Naive thymus-derived CD4-positive, alpha-beta T cell (primary cell): ENCODE measurements around the gene HID1. TPM values are rescaled to one million over a fixed set of nuclear protein-coding genes. Genes with fewer than 3 reads are reported as not detected.
A peak's percentile ranks its signal among the peaks of the same experiment; 100 is the strongest.

ENCODE experiments used
- ATAC-seq: fragments of 150-1000 bp; cut with Tn5 transposase; 2 replicates; pipeline ENCODE4 v1.10.0; 2021; ENCODE audit warnings: mild to moderate bottlenecking, moderate library complexity
- CTCF ChIA-PET: fragments of 350-600 bp; sonication (Branson Sonifier 250); formaldehyde crosslinking; loops from one replicate; lab custom pipeline; 2021; ENCODE audit warnings: antibody characterized with exemption; lab: Charles Lee
- POLR2A ChIA-PET: fragments of 350-600 bp; sonication (Branson Sonifier 250); formaldehyde crosslinking; loops from one replicate; lab custom pipeline; 2021; ENCODE audit warnings: antibody characterized with exemption, inconsistent platforms; lab: Charles Lee
- DNase-seq, 9 donors: peaks; one replicate each; pipeline versions ENCODE4 v3.0.0 to v3.0.0-alpha.2; 2020 to 2022; ENCODE audit warnings: mixed read lengths in 1 of 9
- H3K27ac ChIP-seq: one replicate; pipeline ENCODE4 v1.7.0; 2013; ENCODE audit warnings: mild to moderate bottlenecking, low read depth, low read length, moderate library complexity
- H3K27me3 ChIP-seq, 2 donors: one replicate each; pipeline ENCODE4 v1.7.0; 2013; ENCODE audit warnings: low read length in 2 of 2, mild to moderate bottlenecking in 2 of 2, moderate library complexity in 2 of 2; ENCODE audit not compliant: control insufficient read depth in 2 of 2, insufficient read depth in 2 of 2
- H3K36me3 ChIP-seq, 3 experiments: 1 replicate in 2 of 3; 2 replicates in 1 of 3; pipeline ENCODE4 v1.7.0; 2013; ENCODE audit warnings: low read length in 3 of 3, mild to moderate bottlenecking in 3 of 3, moderate library complexity in 1 of 3; ENCODE audit not compliant: insufficient read depth in 3 of 3, control insufficient read depth in 2 of 3
- H3K4me1 ChIP-seq, 2 donors: one replicate each; pipeline ENCODE4 v1.7.0; 2013; ENCODE audit warnings: low read length in 2 of 2, mild to moderate bottlenecking in 2 of 2, moderate library complexity in 1 of 2; ENCODE audit not compliant: control insufficient read depth in 2 of 2, insufficient read depth in 2 of 2
- H3K4me3 ChIP-seq: 2 replicates; pipeline ENCODE4 v1.7.0; 2013; ENCODE audit warnings: mild to moderate bottlenecking, low read length
- H3K9me3 ChIP-seq, 3 experiments: 1 replicate in 2 of 3; 2 replicates in 1 of 3; pipeline ENCODE4 v1.7.0; 2013; ENCODE audit warnings: low read length in 3 of 3; ENCODE audit not compliant: control insufficient read depth in 2 of 3
- H3K27ac Mint-ChIP-seq, 9 donors: one replicate each; pipeline ENCODE4 v1.8.0; 2020 to 2022; ENCODE audit warnings: mixed read lengths in 9 of 9, mild to moderate bottlenecking in 8 of 9, moderate library complexity in 5 of 9, inconsistent platforms in 2 of 9
- H3K27me3 Mint-ChIP-seq, 5 donors: one replicate each; pipeline ENCODE4 v1.8.0; 2021 to 2022; ENCODE audit warnings: mixed read lengths in 5 of 5, mild to moderate bottlenecking in 1 of 5
- H3K36me3 Mint-ChIP-seq, 5 donors: one replicate each; pipeline ENCODE4 v1.8.0; 2020 to 2022; ENCODE audit warnings: mixed read lengths in 5 of 5, mild to moderate bottlenecking in 3 of 5, inconsistent platforms in 1 of 5
- H3K4me1 Mint-ChIP-seq, 7 donors: one replicate each; pipeline ENCODE4 v1.8.0; 2020 to 2022; ENCODE audit warnings: mixed read lengths in 7 of 7, mild to moderate bottlenecking in 3 of 7, inconsistent platforms in 1 of 7
- H3K4me3 Mint-ChIP-seq, 10 donors: one replicate each; pipeline ENCODE4 v1.8.0; 2020 to 2022; ENCODE audit warnings: mild to moderate bottlenecking in 10 of 10, mixed read lengths in 10 of 10, moderate library complexity in 6 of 10, inconsistent platforms in 2 of 10
- H3K9me3 Mint-ChIP-seq, 11 donors: one replicate each; pipeline ENCODE4 v1.8.0; 2020 to 2022; ENCODE audit warnings: mixed read lengths in 11 of 11, mild to moderate bottlenecking in 4 of 11, inconsistent platforms in 1 of 11, moderate library complexity in 1 of 11
- intact Hi-C, 2 donors: fragments of 100-400 bp; cut with micrococcal nuclease; formaldehyde crosslinking; loops; one replicate each; pipeline ENCODE4 v1.15.1; 2023
- polyA plus RNA-seq, 2 donors: library from polyadenylated mRNA; unstranded; fragments of 300-500 nt; fragmentation: Illumina TruSeq; gene quantifications; one replicate each; pipeline ENCODE4 v1.2.3, GENCODE V29; 2021
- total RNA-seq, 6 experiments: library from RNA in 5 of 6; stranded (reverse) in 5 of 6; gene quantifications; 1 replicate in 5 of 6; 2 replicates in 1 of 6; pipeline ENCODE4 v1.2.3 and lab custom pipeline; 2021 to 2026

The HID1 gene
- total and polyA plus RNA-seq, 7 experiments from 2014 or later: 0.60 to 25.2 (median 11.7) TPM

DNA sequence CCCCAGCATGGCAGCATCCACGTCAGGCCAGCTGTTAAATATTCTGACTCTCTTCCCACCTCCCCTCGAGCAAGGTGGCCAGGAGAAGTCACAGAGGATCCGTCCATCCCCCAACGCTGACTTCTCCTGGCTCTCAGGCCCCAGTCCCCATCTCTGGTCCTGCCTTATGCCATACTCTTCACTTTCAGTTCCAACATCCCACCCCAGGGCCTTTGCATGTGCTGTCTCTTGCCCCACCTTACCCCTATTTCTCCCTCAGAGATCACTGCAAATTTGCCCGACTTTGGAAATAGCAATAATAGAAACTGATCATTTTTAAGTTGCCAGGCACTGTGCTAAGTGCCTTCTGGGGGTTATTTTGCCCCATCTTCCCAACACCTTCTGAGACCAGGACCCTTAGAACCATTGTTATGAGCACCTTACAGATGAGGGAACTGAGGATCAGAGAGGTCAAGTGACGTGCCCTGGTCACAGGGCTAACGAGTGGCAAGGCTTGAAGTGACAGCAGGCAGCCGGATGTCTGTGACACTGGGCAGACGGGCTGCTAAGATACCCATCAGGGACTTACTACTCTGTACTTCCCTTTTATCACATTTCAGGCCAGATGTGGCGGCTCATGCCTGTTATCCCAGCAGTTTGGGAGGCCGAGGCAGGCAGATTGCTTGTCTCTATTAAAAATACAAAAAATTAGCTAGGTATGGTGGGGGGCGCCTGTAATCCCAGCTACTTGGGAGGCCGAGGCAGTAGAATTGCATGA lies 17.7 kb downstream of the HID1 start:
- DNase-seq (no peak), ATAC-seq (no peak)
- Histone ChIP-seq H3K4me3 (no peak overlapping the region), H3K4me1 (no peaks in the 10 kb centered on the region), H3K9me3 (no peaks in the 10 kb centered on the region), H3K36me3 (no peaks in the 10 kb centered on the region), H3K27ac (no peak overlapping the region), H3K27me3 (no peaks in the 10 kb centered on the region)
- Mint-ChIP-seq H3K27me3 (peaks cover 0 to 6% (median 0%) of the 10 kb centered on the region in 5 donors), H3K36me3 (peaks cover 0 to 4% (median 0%) of the 10 kb centered on the region in 5 donors), H3K4me3 (no peak overlapping the region), H3K4me1 (no peaks in the 10 kb centered on the region), H3K27ac (peak overlapping the region in 2 of 9 donors; percentile 25 to 36), H3K9me3 (no peaks in the 10 kb centered on the region)
- intact Hi-C loops: loop anchor here (5.0 kb wide), 2 partner anchors 163 to 213 kb away; no protein-coding TSS in a partner anchor
- CTCF ChIA-PET: no interaction called here
- POLR2A ChIA-PET: no interaction called here

GRCh38 chr17:74954115-74954514 lies 18.4 kb downstream of the HID1 start:
- Mint-ChIP-seq H3K27me3 (peaks cover 0 to 4% (median 0%) of the 10 kb centered on the region in 5 donors), H3K27ac (no peak overlapping the region), H3K4me1 (no peaks in the 10 kb centered on the region), H3K9me3 (no peaks in the 10 kb centered on the region), H3K36me3 (peaks cover 0 to 4% (median 0%) of the 10 kb centered on the region in 5 donors), H3K4me3 (no peak overlapping the region)
- no peaks in the 10 kb centered on the region for H3K9me3 ChIP-seq
- H3K27ac ChIP-seq: no peak overlapping the region
- no peak overlapping the region for H3K4me3 ChIP-seq
- no peaks in the 10 kb centered on the region for H3K36me3 ChIP-seq
- DNase-seq (no peak), ATAC-seq (no peak)
- no peaks in the 10 kb centered on the region for H3K4me1 ChIP-seq
- CTCF ChIA-PET: no interaction called here
- POLR2A ChIA-PET: no interaction called here
- intact Hi-C loops: no loop called here
- H3K27me3 ChIP-seq: no peaks in the 10 kb centered on the region

DNA sequence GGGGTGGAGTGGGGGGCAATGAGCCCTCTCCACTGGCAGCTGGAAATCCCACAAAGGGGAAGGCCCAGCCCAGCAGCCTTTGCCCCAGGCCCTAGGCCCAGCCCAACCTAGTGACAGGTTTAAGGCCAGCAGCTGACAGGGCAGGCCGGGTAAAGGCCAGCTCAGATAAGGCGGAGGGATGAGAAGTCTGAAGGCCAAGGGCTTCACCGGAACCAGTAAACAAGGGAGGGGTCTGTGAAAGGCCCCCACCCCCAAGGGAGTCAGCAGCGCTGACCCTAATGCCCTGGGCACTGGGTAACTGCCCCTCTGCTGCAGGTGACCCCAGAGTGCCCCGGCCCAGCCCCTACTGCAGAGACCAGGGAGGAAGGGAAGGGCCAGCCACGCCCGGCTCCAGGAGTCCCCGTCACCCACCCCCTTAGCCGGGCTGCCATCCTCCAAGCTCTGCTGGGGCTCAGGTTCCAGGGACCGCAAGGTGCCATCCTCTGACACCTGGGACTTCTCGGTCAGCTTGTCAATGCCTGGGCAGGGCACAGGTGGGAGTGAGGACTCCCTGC lies 19.3 kb downstream of the HID1 start:
- no peaks in the 10 kb centered on the region for H3K4me1 ChIP-seq
- no peak overlapping the region for H3K4me3 Mint-ChIP-seq
- no peaks in the 10 kb centered on the region for H3K36me3 ChIP-seq
- no peaks in the 10 kb centered on the region for H3K27me3 ChIP-seq
- H3K27me3 Mint-ChIP-seq: peaks cover 0 to 4% (median 0%) of the 10 kb centered on the region in 5 donors
- H3K4me1 Mint-ChIP-seq: no peaks in the 10 kb centered on the region
- no peaks in the 10 kb centered on the region for H3K9me3 ChIP-seq
- H3K36me3 Mint-ChIP-seq: peaks cover 0 to 4% (median 0%) of the 10 kb centered on the region in 5 donors
- no peak overlapping the region for H3K4me3 ChIP-seq
- no peak for DNase-seq
- H3K27ac ChIP-seq: no peak overlapping the region
- no peak for ATAC-seq
- H3K9me3 Mint-ChIP-seq: no peaks in the 10 kb centered on the region
- no peak overlapping the region for H3K27ac Mint-ChIP-seq
- ChIA-PET POLR2A (no interaction called here), CTCF (interaction anchor here (0.6 to 1.2 kb wide), 2 partner anchors 7 to 149 kb away, joined by 3 read pairs; no protein-coding TSS in a partner anchor)
- intact Hi-C loops: no loop called here

GRCh38 chr17:74952431-74953133 lies 20.0 kb downstream of the HID1 start:
- H3K9me3 Mint-ChIP-seq: no peaks in the 10 kb centered on the region
- no peaks in the 10 kb centered on the region for H3K4me1 Mint-ChIP-seq
- ATAC-seq (no peak), DNase-seq (no peak)
- intact Hi-C loops: no loop called here
- H3K4me3 Mint-ChIP-seq: no peak overlapping the region
- H3K27ac Mint-ChIP-seq: no peak overlapping the region
- H3K27ac ChIP-seq: no peak overlapping the region
- peaks cover 0 to 4% (median 0%) of the 10 kb centered on the region in 5 donors for H3K36me3 Mint-ChIP-seq
- no peaks in the 10 kb centered on the region for H3K9me3 ChIP-seq
- peaks cover 0 to 6% (median 0%) of the 10 kb centered on the region in 5 donors for H3K27me3 Mint-ChIP-seq
- ChIA-PET CTCF (interaction anchor here (1.2 kb wide), 1 partner anchor 8 kb away, joined by 3 read pairs; no protein-coding TSS in a partner anchor), POLR2A (no interaction called here)
- H3K4me1 ChIP-seq: no peaks in the 10 kb centered on the region
- H3K4me3 ChIP-seq: no peak overlapping the region
- no peaks in the 10 kb centered on the region for H3K36me3 ChIP-seq
- no peaks in the 10 kb centered on the region for H3K27me3 ChIP-seq

DNA sequence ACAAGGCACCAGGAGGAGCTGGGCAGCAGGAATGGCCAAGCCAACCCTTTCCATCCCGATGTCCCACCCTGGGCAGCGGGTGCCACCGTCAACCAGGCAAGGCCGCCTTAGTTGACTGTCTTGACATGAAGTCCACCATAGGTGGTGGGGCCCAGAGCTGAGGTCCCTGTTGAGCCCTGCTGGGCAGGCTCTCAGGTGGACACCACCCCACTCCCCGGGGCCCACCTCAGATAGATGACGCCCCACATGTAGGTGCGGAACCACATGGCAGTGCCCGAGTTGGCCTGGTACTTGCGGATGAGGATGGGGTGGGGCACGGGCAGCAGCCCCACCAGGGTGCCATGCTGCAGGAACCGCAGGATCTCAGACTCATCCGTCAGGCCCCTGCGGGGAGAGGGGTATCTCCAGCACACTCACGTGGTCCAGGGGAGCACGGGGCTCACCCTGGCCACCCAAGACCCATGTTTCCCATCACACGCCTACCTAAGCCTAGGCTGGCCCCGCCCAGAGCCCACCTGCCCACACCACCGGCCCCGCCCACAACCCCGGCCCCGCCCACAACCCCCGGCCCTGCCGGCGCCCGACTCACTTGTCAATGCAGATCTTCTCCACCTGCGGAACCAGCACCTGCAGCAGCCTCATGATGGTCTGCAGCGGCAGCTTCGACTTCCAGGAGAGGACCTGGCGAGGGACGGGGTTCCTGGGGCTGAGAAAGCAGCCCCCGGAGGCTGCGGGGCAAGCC lies 20.7 kb downstream of the HID1 start:
- no peaks in the 10 kb centered on the region for H3K27me3 ChIP-seq
- Mint-ChIP-seq H3K4me3 (no peak overlapping the region), H3K36me3 (peaks cover 0 to 4% (median 0%) of the 10 kb centered on the region in 5 donors), H3K9me3 (no peaks in the 10 kb centered on the region), H3K27me3 (peaks cover 0 to 6% (median 0%) of the 10 kb centered on the region in 5 donors), H3K27ac (no peak overlapping the region), H3K4me1 (no peaks in the 10 kb centered on the region)
- H3K9me3 ChIP-seq: no peaks in the 10 kb centered on the region
- no peaks in the 10 kb centered on the region for H3K4me1 ChIP-seq
- H3K4me3 ChIP-seq: no peak overlapping the region
- no peak for DNase-seq
- POLR2A ChIA-PET: no interaction called here
- intact Hi-C loops: no loop called here
- CTCF ChIA-PET: interaction anchor here (1.2 kb wide), 1 partner anchor 8 kb away, joined by 3 read pairs; no protein-coding TSS in a partner anchor
- H3K36me3 ChIP-seq: no peaks in the 10 kb centered on the region
- no peak overlapping the region for H3K27ac ChIP-seq
- no peak for ATAC-seq

GRCh38 chr17:74951065-74951464 lies 21.5 kb downstream of the HID1 start:
- CTCF ChIA-PET: no interaction called here

More at GRCh38 chr17:74951065-74951464, 21.5 kb downstream of the HID1 start:
- Histone ChIP-seq H3K9me3 (no peaks in the 10 kb centered on the region), H3K27ac (no peak overlapping the region), H3K4me1 (no peaks in the 10 kb centered on the region), H3K27me3 (no peaks in the 10 kb centered on the region), H3K36me3 (no peaks in the 10 kb centered on the region), H3K4me3 (no peak overlapping the region)
- no peak for DNase-seq
- Mint-ChIP-seq H3K36me3 (peaks cover 0 to 4% (median 0%) of the 10 kb centered on the region in 5 donors), H3K4me3 (no peak overlapping the region), H3K27me3 (peaks cover 0 to 4% (median 0%) of the 10 kb centered on the region in 5 donors), H3K27ac (no peak overlapping the region), H3K9me3 (no peaks in the 10 kb centered on the region), H3K4me1 (no peaks in the 10 kb centered on the region)
- no peak for ATAC-seq
- POLR2A ChIA-PET: no interaction called here
- intact Hi-C loops: no loop called here
